ENCODE results near the gene SGIP1. TPM values are rescaled to one million over a fixed set of nuclear protein-coding genes. Genes with fewer than 3 reads are reported as not detected.

SGIP1 gene
- total RNA-seq, 2 donors from 2014 or later = 0.59 to 38.4 TPM

GRCh38 chr1:66605419-66605997, 71.6 kb downstream of the SGIP1 start:
- Histone ChIP-seq H3K27ac (no peak overlapping the region), H3K4me1 (replicated peaks) (no peaks in the 10 kb centered on the region), H3K9me3 (no peaks in the 10 kb centered on the region), H3K36me3 (no peaks in the 10 kb centered on the region), H3K4me3 (no peak overlapping the region), H3K27me3 (replicated peaks; ENCODE audit: insufficient read depth) (no peaks in the 10 kb centered on the region)
- DNase-seq (ENCODE audit: low spot score) = no peak
- TF ChIP-seq POLR2A (IDR thresholded peaks at IDR 0.05) = no peak
- no peak for TF ChIP-seq CTCF (IDR thresholded peaks at IDR 0.05)
- TF ChIP-seq POLR2AphosphoS5 (IDR thresholded peaks at IDR 0.05) = no peak
- 85% methylated on average over 10 of the region's 10 CpGs for WGBS
- intact Hi-C loops (cut with DNase I) = no loop called here

GRCh38 chr1:66606362-66607065, 72.6 kb downstream of the SGIP1 start:
- Histone ChIP-seq H3K36me3 (no peaks in the 10 kb centered on the region), H3K27ac (no peak overlapping the region), H3K4me1 (replicated peaks) (no peaks in the 10 kb centered on the region), H3K4me3 (no peak overlapping the region), H3K9me3 (no peaks in the 10 kb centered on the region), H3K27me3 (replicated peaks; ENCODE audit: insufficient read depth) (no peaks in the 10 kb centered on the region)
- no peak for DNase-seq (ENCODE audit: low spot score)
- intact Hi-C loops (cut with DNase I) = no loop called here
- no peak for TF ChIP-seq POLR2AphosphoS5 (IDR thresholded peaks at IDR 0.05)
- TF ChIP-seq POLR2A (IDR thresholded peaks at IDR 0.05) = no peak
- TF ChIP-seq CTCF (IDR thresholded peaks at IDR 0.05) = no peak
- WGBS = 60% methylated on average over 3 of the region's 3 CpGs

GRCh38 chr1:66607458-66607857, 73.5 kb downstream of the SGIP1 start:
- Histone ChIP-seq H3K27me3 (replicated peaks; ENCODE audit: insufficient read depth) (no peaks in the 10 kb centered on the region), H3K9me3 (no peaks in the 10 kb centered on the region), H3K27ac (no peak overlapping the region), H3K4me1 (replicated peaks) (no peaks in the 10 kb centered on the region), H3K4me3 (no peak overlapping the region), H3K36me3 (no peaks in the 10 kb centered on the region)
- no peak for DNase-seq (ENCODE audit: low spot score)
- WGBS = 84% methylated on average over 2 of the region's 2 CpGs
- TF ChIP-seq POLR2AphosphoS5 (IDR thresholded peaks at IDR 0.05) (no peak), POLR2A (IDR thresholded peaks at IDR 0.05) (no peak), CTCF (IDR thresholded peaks at IDR 0.05) (no peak)
- intact Hi-C loops (cut with DNase I) = no loop called here

GRCh38 chr1:66613187-66613586, 79.2 kb downstream of the SGIP1 start:
- Histone ChIP-seq H3K27ac (no peak overlapping the region), H3K27me3 (replicated peaks; ENCODE audit: insufficient read depth) (no peaks in the 10 kb centered on the region), H3K9me3 (no peaks in the 10 kb centered on the region), H3K4me3 (no peak overlapping the region), H3K4me1 (replicated peaks) (no peaks in the 10 kb centered on the region), H3K36me3 (no peaks in the 10 kb centered on the region)
- 87% methylated on average over 4 of the region's 4 CpGs for WGBS
- TF ChIP-seq POLR2A (IDR thresholded peaks at IDR 0.05) (no peak), CTCF (IDR thresholded peaks at IDR 0.05) (no peak), POLR2AphosphoS5 (IDR thresholded peaks at IDR 0.05) (no peak)
- intact Hi-C loops (cut with DNase I) = no loop called here
- DNase-seq (ENCODE audit: low spot score) = no peak

Measured in prostate gland (tissue), 2 donors.